Measurements from ENCODE around the gene ASB4.
A peak's percentile ranks its signal among the peaks of the same experiment; 100 is the strongest.

ASB4 gene

DNA sequence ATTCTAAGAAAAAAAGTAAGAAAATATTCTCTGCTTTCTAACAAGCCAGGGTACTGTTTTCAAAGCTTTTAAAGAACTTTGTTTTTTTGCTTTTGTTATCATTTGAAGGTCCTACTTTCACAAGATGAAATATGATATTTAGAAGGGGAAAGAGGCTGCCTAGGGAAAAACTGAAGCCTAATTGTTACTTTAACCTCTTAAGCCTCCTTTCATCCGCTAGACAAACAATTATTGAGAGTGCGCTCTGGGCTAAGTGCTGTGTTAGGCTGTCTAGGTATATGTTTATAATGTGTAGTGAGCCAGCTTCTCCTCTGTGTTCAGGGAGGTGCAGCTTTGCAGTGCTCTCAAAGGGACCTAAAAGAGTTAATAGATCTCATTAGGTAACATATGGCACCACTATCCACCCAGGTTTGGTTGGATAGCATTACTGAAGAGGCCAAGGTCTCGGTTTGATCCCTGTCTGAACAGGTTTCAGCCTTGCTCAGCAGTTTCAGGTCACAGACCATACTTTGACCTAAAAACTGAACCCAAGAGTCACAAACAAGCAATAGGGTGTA lies 92.6 kb downstream of the ASB4 start:
- TF ChIP-seq, protein P1, sequence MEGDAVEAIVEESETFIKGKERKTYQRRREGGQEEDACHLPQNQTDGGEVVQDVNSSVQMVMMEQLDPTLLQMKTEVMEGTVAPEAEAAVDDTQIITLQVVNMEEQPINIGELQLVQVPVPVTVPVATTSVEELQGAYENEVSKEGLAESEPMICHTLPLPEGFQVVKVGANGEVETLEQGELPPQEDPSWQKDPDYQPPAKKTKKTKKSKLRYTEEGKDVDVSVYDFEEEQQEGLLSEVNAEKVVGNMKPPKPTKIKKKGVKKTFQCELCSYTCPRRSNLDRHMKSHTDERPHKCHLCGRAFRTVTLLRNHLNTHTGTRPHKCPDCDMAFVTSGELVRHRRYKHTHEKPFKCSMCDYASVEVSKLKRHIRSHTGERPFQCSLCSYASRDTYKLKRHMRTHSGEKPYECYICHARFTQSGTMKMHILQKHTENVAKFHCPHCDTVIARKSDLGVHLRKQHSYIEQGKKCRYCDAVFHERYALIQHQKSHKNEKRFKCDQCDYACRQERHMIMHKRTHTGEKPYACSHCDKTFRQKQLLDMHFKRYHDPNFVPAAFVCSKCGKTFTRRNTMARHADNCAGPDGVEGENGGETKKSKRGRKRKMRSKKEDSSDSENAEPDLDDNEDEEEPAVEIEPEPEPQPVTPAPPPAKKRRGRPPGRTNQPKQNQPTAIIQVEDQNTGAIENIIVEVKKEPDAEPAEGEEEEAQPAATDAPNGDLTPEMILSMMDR (IDR thresholded peaks at IDR 0.05; ENCODE audit: low read length): no peak
- TF ChIP-seq EZH2phosphoT487 (IDR thresholded peaks at IDR 0.05; ENCODE audit: low read length) (no peak), EZH2 (optimal IDR thresholded peaks at IDR 0.05; ENCODE audit: low read depth, low read length) (no peak)
- Histone ChIP-seq H3K4me2 (ENCODE audit: low read depth, low read length) (0 out of 2 replicates have a peak overlapping the region, but pooled peaks have one; percentile 2), H2AFZ (ENCODE audit: low read length) (no peak overlapping the region), H3F3A (ENCODE audit: insufficient read depth, low read length) (no peaks in the 10 kb centered on the region), H3K9me3 (replicated peaks; ENCODE audit: insufficient read depth, low read length) (no peaks in the 10 kb centered on the region), H3K9me2 (replicated peaks; ENCODE audit: insufficient read depth, low read length) (no peaks in the 10 kb centered on the region), H3K9ac (ENCODE audit: low read length) (no peak overlapping the region), H3K27me3 (replicated peaks; ENCODE audit: insufficient read depth, low read length) (no peaks in the 10 kb centered on the region), H3K79me2 (ENCODE audit: low read length) (no peaks in the 10 kb centered on the region), H3K36me3 (replicated peaks; ENCODE audit: insufficient read depth, low read length) (no peaks in the 10 kb centered on the region), H3K4me1 (ENCODE audit: low read length) (peaks cover 10% of the 10 kb centered on the region), H3K4me3 (ENCODE audit: low read length) (no peak overlapping the region), H4K20me1 (ENCODE audit: insufficient read depth, low read length) (no peaks in the 10 kb centered on the region), H3K27ac (ENCODE audit: low read length) (no peak overlapping the region)
- peak; percentile 78 for DNase-seq

DNA sequence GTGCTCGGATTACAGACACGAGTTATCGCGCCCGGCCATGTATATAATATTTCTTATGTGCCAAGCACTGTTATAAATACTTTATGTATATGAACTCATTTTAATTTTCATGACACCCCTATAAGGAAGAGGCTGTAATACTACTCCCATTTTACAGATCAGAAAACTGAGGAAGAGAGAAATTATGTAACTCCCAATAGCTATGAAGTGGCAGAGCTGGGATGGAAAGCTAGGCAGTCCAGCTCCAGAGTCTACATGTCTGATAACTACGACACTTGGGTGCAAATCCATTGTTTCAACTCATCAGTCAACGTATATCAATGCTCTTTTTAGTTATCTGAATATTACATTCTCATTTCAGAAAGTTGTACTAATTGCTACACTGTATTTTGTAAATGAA lies 93.6 kb downstream of the ASB4 start:
- Histone ChIP-seq H3K9me3 (replicated peaks; ENCODE audit: insufficient read depth, low read length) (no peaks in the 10 kb centered on the region), H3K4me2 (ENCODE audit: low read depth, low read length) (no peak overlapping the region), H2AFZ (ENCODE audit: low read length) (no peak overlapping the region), H3K9me2 (replicated peaks; ENCODE audit: insufficient read depth, low read length) (no peaks in the 10 kb centered on the region), H3K79me2 (ENCODE audit: low read length) (no peaks in the 10 kb centered on the region), H3K36me3 (replicated peaks; ENCODE audit: insufficient read depth, low read length) (no peaks in the 10 kb centered on the region), H3K27ac (ENCODE audit: low read length) (no peak overlapping the region), H3K27me3 (replicated peaks; ENCODE audit: insufficient read depth, low read length) (no peaks in the 10 kb centered on the region), H3K4me3 (ENCODE audit: low read length) (no peak overlapping the region), H3K4me1 (ENCODE audit: low read length) (peaks cover 10% of the 10 kb centered on the region), H4K20me1 (ENCODE audit: insufficient read depth, low read length) (no peaks in the 10 kb centered on the region), H3K9ac (ENCODE audit: low read length) (no peak overlapping the region), H3F3A (ENCODE audit: insufficient read depth, low read length) (no peaks in the 10 kb centered on the region)
- TF ChIP-seq EZH2 (optimal IDR thresholded peaks at IDR 0.05; ENCODE audit: low read depth, low read length) (no peak), EZH2phosphoT487 (IDR thresholded peaks at IDR 0.05; ENCODE audit: low read length) (no peak)
- TF ChIP-seq, protein P1 (IDR thresholded peaks at IDR 0.05; ENCODE audit: low read length): no peak
- DNase-seq: no peak

DNA sequence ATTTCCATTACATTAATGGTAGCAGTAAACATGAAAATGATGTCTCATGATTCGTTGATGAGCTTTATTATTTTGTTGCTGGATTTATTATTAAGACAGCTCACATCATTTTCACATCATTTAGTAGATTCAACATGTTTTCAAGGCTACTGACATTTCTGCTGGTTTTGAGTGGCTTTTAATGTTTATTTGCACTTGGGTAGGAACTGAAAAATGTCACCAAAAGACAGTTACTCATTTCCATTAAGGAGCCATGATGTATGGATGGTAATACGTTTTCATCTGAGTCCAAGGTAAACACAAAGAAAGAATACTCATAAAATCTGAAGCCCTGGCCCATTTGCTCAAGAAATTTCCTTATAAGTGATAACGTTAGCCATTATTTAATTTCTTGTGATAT lies 95.7 kb downstream of the ASB4 start:
- Histone ChIP-seq H3F3A (ENCODE audit: insufficient read depth, low read length) (no peaks in the 10 kb centered on the region), H3K9ac (ENCODE audit: low read length) (no peak overlapping the region), H3K9me2 (replicated peaks; ENCODE audit: insufficient read depth, low read length) (no peaks in the 10 kb centered on the region), H2AFZ (ENCODE audit: low read length) (no peak overlapping the region), H3K4me3 (ENCODE audit: low read length) (no peak overlapping the region), H3K79me2 (ENCODE audit: low read length) (no peaks in the 10 kb centered on the region), H3K27ac (ENCODE audit: low read length) (no peak overlapping the region), H3K9me3 (replicated peaks; ENCODE audit: insufficient read depth, low read length) (no peaks in the 10 kb centered on the region), H3K4me1 (ENCODE audit: low read length) (peaks cover 10% of the 10 kb centered on the region), H3K36me3 (replicated peaks; ENCODE audit: insufficient read depth, low read length) (no peaks in the 10 kb centered on the region), H4K20me1 (ENCODE audit: insufficient read depth, low read length) (no peaks in the 10 kb centered on the region), H3K4me2 (ENCODE audit: low read depth, low read length) (no peak overlapping the region), H3K27me3 (replicated peaks; ENCODE audit: insufficient read depth, low read length) (no peaks in the 10 kb centered on the region)
- TF ChIP-seq, protein P1 (IDR thresholded peaks at IDR 0.05; ENCODE audit: low read length): no peak
- TF ChIP-seq EZH2phosphoT487 (IDR thresholded peaks at IDR 0.05; ENCODE audit: low read length) (no peak), EZH2 (optimal IDR thresholded peaks at IDR 0.05; ENCODE audit: low read depth, low read length) (no peak)
- DNase-seq: no peak

Measured in MM.1S (cell line).